ENCODE measurements around the gene TMEM40.
"Not testable (repeated sequence)": the region's sequence is repeated elsewhere in the genome, so short reads cannot be mapped to it uniquely, and the experiment has no call there.

The TMEM40 gene

GRCh38 chr3:12729051-12729651 is 29.9 kb downstream of the TMEM40 start:
- TF ChIP-seq CTCF (IDR thresholded peaks at IDR 0.05) = no peak

GRCh38 chr3:12727937-12728336 is 31.1 kb downstream of the TMEM40 start:
- no peaks in the 10 kb centered on the region for H3K9me3 ChIP-seq (ENCODE audit: control insufficient read depth, low read length)
- H3K9ac ChIP-seq = no peak overlapping the region
- H3K79me2 ChIP-seq = no peaks in the 10 kb centered on the region
- no peak overlapping the region for H3K4me3 ChIP-seq (ENCODE audit: low read depth, low read length)
- no peak overlapping the region for H3K4me2 ChIP-seq (ENCODE audit: low read length)
- no peak overlapping the region for H3K27ac ChIP-seq
- H3K27me3 ChIP-seq (ENCODE audit: control insufficient read depth, insufficient read depth, low read length) = no peaks in the 10 kb centered on the region
- TF ChIP-seq CTCF (IDR thresholded peaks at IDR 0.05) = no peak
- no peak overlapping the region for H2AFZ ChIP-seq
- no peaks in the 10 kb centered on the region for H3K4me1 ChIP-seq
- no peaks in the 10 kb centered on the region for H3K36me3 ChIP-seq (ENCODE audit: control insufficient read depth, insufficient read depth, low read length)

More at GRCh38 chr3:12729051-12729651, 29.9 kb downstream of the TMEM40 start:
- H3K9ac ChIP-seq = no peak overlapping the region
- no peak overlapping the region for H3K4me3 ChIP-seq (ENCODE audit: low read depth, low read length)
- H3K4me2 ChIP-seq (ENCODE audit: low read length) = no peak overlapping the region
- no peaks in the 10 kb centered on the region for H3K9me3 ChIP-seq (ENCODE audit: control insufficient read depth, low read length)
- no peak overlapping the region for H3K27ac ChIP-seq
- H3K79me2 ChIP-seq = no peaks in the 10 kb centered on the region
- H2AFZ ChIP-seq = no peak overlapping the region
- no peaks in the 10 kb centered on the region for H3K27me3 ChIP-seq (ENCODE audit: control insufficient read depth, insufficient read depth, low read length)
- no peaks in the 10 kb centered on the region for H3K36me3 ChIP-seq (ENCODE audit: control insufficient read depth, insufficient read depth, low read length)
- no peaks in the 10 kb centered on the region for H3K4me1 ChIP-seq

- no peak overlapping the region for H3K27ac ChIP-seq
Measured at GRCh38 chr3:12727481-12727880, 31.6 kb downstream of the TMEM40 start.

GRCh38 chr3:12725436-12725835 is 33.6 kb downstream of the TMEM40 start:
- Histone ChIP-seq H3K36me3 (ENCODE audit: control insufficient read depth, insufficient read depth, low read length) (no peaks in the 10 kb centered on the region), H3K4me1 (no peaks in the 10 kb centered on the region), H3K9me3 (ENCODE audit: control insufficient read depth, low read length) (no peaks in the 10 kb centered on the region), H3K79me2 (no peaks in the 10 kb centered on the region), H3K27me3 (ENCODE audit: control insufficient read depth, insufficient read depth, low read length) (no peaks in the 10 kb centered on the region), H3K27ac (no peak overlapping the region), H3K4me2 (ENCODE audit: low read length) (no peak overlapping the region), H3K4me3 (ENCODE audit: low read depth, low read length) (no peak overlapping the region), H3K9ac (no peak overlapping the region), H2AFZ (no peak overlapping the region)
- TF ChIP-seq CTCF (IDR thresholded peaks at IDR 0.05) = no peak

More at GRCh38 chr3:12727481-12727880, 31.6 kb downstream of the TMEM40 start:
- Histone ChIP-seq H3K79me2 (no peaks in the 10 kb centered on the region), H3K27me3 (ENCODE audit: control insufficient read depth, insufficient read depth, low read length) (no peaks in the 10 kb centered on the region), H3K9me3 (ENCODE audit: control insufficient read depth, low read length) (no peaks in the 10 kb centered on the region), H2AFZ (no peak overlapping the region), H3K4me3 (ENCODE audit: low read depth, low read length) (no peak overlapping the region), H3K36me3 (ENCODE audit: control insufficient read depth, insufficient read depth, low read length) (no peaks in the 10 kb centered on the region), H3K9ac (no peak overlapping the region), H3K4me1 (no peaks in the 10 kb centered on the region), H3K4me2 (ENCODE audit: low read length) (no peak overlapping the region)
- TF ChIP-seq CTCF (IDR thresholded peaks at IDR 0.05) = no peak

- no peak for TF ChIP-seq CTCF (IDR thresholded peaks at IDR 0.05)
- H3K79me2 ChIP-seq = no peaks in the 10 kb centered on the region
- H3K4me3 ChIP-seq (ENCODE audit: low read depth, low read length) = no peak overlapping the region
- H3K27ac ChIP-seq = no peak overlapping the region
- H3K27me3 ChIP-seq (ENCODE audit: control insufficient read depth, insufficient read depth, low read length) = no peaks in the 10 kb centered on the region
- H3K4me2 ChIP-seq (ENCODE audit: low read length) = no peak overlapping the region
- H3K9ac ChIP-seq = no peak overlapping the region
- peaks cover 5% of the 10 kb centered on the region for H3K4me1 ChIP-seq
- H3K36me3 ChIP-seq (ENCODE audit: control insufficient read depth, insufficient read depth, low read length) = no peaks in the 10 kb centered on the region
- no peaks in the 10 kb centered on the region for H3K9me3 ChIP-seq (ENCODE audit: control insufficient read depth, low read length)
- H2AFZ ChIP-seq = no peak overlapping the region
Measured at GRCh38 chr3:12724794-12725193, 34.3 kb downstream of the TMEM40 start.

- H2AFZ ChIP-seq; H3K4me2 ChIP-seq (ENCODE audit: low read length); H3K4me3 ChIP-seq (ENCODE audit: low read depth, low read length); H3K36me3 ChIP-seq (ENCODE audit: control insufficient read depth, insufficient read depth, low read length); H3K9ac ChIP-seq; H3K27me3 ChIP-seq (ENCODE audit: control insufficient read depth, insufficient read depth, low read length); H3K9me3 ChIP-seq (ENCODE audit: control insufficient read depth, low read length); H3K79me2 ChIP-seq; H3K27ac ChIP-seq; H3K4me1 ChIP-seq: not testable (repeated sequence)
Measured at GRCh38 chr3:12723362-12723761, 35.7 kb downstream of the TMEM40 start.
